GM12892 (cell line): Measurements from ENCODE around the gene RARG.

Source experiments
- POLR2A ChIP-seq: IDR thresholded peaks from 2 replicates; pipeline ENCODE4 v1.6.1; 2011; ENCODE audit warnings: low read depth, low read length, control low read depth
- POLR2AphosphoS5 ChIP-seq: IDR thresholded peaks from 2 replicates; pipeline ENCODE4 v1.6.1; 2011; ENCODE audit warnings: low read depth, low read length, control low read depth

DNA sequence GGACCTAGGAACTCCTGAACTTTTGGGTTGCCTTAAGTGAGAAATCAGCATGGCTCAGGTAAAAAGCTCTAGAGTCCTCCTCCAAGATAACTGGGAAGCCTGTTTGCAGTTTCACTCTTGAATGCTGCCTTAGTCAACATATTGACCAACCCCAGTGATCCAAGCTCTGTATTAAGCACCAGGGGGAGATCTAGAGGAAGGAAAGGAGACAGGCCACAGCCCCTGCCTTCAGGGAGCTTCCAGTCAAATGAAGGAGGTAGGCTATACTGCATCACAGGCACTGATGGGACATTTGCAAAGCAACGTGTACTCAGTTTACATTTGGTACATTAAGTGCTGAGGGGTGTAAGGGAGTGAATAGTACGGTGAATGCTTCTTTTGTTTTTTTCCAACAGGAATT lies 50.1 kb downstream of the RARG start:
- TF ChIP-seq POLR2A (no peak), POLR2AphosphoS5 (no peak)
